Activated gamma-delta T cell (primary cell): Measurements from ENCODE around the gene WDR62.
"Not testable (repeated sequence)": the region's sequence is repeated elsewhere in the genome, so short reads cannot be mapped to it uniquely, and the experiment has no call there.

ENCODE experiments used
- DNase-seq: peaks from one replicate; lab custom pipeline; 2025; lab: John Stamatoyannopoulos, UW

WDR62 gene

GRCh38 chr19:36110487-36111199, 55.9 kb downstream of the WDR62 start, which contains the start of gene OVOL3:
Gene OVOL3, plus strand, starts transcription at chr19:36111143. Its CDS starts 60 bp downstream, at chr19:36111203.
- no peak for DNase-seq

DNA sequence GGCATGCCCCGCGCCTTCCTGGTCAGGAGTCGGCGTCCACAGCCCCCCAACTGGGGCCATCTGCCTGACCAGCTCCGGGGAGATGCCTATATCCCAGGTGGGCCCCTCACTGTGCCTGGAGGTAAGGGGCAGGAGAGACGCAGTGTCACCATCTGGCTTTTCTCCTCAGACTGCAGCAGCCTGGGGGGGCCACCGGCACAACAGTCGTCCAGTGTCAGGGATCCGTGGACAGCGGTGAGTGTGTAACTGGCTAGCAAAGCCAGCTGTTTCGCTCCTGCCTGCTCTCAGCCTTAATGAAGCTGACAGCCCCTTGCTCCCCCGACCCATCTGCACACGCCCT, 56.5 kb downstream of the WDR62 start:
- DNase-seq, result no peak

DNA sequence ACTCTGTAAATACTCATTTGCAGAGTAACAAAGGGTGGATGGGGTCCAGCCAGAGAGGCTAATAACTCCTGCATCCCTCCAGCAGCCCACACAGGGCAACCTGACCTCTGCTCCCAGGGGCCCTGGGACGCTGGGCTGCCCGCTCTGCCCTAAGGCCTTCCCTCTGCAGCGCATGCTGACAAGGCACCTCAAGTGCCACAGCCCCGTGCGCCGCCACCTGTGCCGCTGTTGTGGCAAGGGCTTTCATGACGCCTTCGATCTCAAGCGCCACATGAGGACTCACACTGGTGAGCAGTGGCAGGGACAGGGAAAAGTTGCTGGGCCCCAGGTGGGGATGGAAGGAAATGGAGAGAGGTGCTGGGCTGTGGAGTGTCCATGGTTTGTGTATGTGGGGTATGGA, 58.0 kb downstream of the WDR62 start:
- DNase-seq, result no peak

- no peak for DNase-seq
Observed at GRCh38 chr19:36113425-36113824, 58.7 kb downstream of the WDR62 start.

DNA sequence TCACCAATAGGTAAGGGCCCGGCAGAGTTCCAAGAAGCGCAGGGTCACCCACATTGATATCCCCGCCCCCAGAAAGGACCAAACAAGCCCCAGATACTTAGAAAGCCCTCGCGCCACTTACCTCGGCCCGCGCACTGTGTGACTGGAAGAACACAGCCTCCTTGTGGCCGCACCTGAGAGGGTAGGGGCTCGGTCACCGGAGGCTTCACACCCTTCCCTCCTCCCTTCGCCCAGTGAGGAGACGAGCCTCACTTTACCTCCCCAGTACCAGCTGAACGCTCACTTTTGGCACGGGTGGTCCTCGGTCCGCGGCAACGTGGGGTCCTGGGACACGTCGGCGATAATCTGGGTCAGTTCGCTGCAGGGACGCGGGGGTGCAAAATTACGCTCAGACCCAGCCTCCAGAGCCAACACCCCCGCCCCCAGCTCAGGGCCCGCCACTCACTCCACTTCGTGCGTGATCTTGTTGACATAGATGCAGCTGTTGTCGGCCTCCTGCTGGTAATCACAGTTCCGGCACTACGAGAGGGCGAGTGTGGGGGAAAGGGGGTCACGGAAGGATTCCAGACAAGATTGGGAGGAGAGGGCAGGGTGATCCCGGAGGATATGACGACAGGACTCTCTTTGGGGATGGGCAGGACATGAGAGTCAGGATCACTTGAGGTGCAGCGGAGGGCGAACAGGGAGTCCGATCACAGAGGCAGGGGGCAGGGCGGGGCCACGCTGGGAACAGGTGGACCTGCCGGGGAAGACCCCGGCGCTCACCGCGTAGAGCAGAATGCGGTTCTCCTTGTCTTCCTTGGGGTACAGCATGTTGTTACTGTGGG, 59.4 kb downstream of the WDR62 start:
- no peak for DNase-seq

- DNase-seq, result peak; percentile 96
Observed at GRCh38 chr19:36114721-36115452, 60.2 kb downstream of the WDR62 start, which contains the start of gene POLR2I. Gene POLR2I, minus strand, starts transcription at chr19:36114875. Its CDS starts 19 bp downstream, at chr19:36114856.

- DNase-seq, result peak; percentile 93
Observed at GRCh38 chr19:36115453-36116343, 61.0 kb downstream of the WDR62 start, which contains the start of gene TBCB. Gene TBCB, plus strand, starts transcription at chr19:36115468. Its CDS starts 93 bp downstream, at chr19:36115561.

DNA sequence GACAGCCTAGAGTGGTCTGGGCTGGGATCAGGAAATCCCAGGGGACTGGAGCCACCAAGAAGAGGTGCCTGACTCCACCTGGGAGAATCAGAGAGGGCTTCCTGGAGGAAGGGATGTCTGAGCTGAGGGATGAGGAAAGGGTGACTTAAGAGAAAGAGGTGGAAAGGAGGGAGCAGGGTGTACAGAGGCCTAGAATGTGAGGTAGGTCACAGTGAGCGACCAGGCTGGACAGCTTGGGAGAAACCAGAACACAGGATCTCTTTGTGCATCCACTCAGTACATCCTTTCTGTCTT, 61.6 kb downstream of the WDR62 start:
- DNase-seq, result no peak

GRCh38 chr19:36120092-36120983, 65.6 kb downstream of the WDR62 start:
- no peak for DNase-seq

DNA sequence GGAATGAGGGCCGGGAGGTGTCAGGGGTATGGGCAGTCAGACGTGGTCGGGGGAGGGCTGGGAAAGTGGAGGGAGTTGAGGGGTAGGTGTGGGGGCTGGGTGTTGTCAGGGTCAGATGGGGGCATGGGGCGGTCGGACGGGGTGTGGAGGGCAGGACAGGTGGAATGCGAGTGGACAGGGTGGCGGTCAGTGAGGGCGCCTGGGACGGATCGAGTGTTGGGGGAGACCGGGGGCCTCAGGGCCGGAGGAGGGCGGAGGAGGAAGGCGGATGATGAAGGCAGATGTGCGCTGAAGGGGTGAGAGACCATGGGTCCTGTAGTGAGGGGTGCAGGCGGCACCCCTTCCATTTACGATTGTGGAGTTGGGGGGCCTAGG, 66.3 kb downstream of the WDR62 start:
- no peak for DNase-seq

DNA sequence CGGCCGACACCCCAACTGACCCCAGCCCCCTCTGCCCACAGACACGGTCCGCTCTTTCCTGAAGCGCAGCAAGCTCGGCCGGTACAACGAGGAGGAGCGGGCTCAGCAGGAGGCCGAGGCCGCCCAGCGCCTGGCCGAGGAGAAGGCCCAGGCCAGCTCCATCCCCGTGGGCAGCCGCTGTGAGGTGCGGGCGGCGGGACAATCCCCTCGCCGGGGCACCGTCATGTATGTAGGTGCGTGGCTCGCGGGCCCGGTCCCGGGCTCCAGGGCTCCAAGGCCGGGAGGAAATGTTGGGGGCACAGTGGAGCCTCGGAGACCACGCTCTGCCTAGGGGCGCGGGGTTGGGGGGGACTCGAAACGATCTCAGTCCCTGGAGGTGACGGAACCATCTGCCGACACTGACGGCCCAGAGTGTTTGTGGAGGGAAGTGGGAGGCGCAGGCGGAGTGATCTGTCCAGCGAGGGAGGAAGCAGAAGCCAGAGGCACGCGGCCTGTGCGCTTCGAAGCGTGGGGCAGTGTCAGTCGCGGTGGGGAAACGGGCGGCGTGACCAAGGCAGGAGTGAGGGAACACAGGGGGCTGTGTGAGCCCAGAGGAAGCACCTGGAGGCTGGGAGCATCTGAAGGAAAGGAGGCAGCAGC, 66.9 kb downstream of the WDR62 start:
- DNase-seq, result no peak

DNA sequence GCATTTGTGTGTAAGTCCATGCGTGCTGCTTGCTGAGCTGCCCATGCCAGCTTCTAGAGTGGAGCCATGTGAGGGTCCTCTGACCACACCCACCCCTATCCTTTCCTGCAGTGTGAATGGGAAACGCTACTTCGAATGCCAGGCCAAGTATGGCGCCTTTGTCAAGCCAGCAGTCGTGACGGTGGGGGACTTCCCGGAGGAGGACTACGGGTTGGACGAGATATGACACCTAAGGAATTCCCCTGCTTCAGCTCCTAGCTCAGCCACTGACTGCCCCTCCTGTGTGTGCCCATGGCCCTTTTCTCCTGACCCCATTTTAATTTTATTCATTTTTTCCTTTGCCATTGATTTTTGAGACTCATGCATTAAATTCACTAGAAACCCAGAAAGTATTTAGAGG, 70.9 kb downstream of the WDR62 start:
- DNase-seq, result no peak

DNA sequence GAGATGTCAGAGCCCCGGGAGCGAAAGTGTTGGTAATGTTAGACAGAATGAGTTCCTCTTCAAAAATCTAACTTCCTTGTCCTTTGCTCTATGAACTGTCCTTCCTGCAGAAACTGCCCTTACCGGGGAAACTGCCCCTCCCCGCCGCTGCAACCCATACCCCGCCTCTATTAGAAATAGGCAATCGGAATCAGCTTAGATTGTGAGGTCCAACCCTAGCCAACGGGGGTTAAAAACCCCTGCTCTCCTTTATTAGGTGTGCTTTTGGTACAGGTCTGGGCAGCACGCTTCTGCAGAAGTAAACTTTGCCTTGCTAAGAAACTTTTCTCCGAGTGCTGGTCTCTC, 73.7 kb downstream of the WDR62 start:
- no peak for DNase-seq

GRCh38 chr19:36131221-36131620, 76.5 kb downstream of the WDR62 start:
- DNase-seq, result not testable (repeated sequence)

DNA sequence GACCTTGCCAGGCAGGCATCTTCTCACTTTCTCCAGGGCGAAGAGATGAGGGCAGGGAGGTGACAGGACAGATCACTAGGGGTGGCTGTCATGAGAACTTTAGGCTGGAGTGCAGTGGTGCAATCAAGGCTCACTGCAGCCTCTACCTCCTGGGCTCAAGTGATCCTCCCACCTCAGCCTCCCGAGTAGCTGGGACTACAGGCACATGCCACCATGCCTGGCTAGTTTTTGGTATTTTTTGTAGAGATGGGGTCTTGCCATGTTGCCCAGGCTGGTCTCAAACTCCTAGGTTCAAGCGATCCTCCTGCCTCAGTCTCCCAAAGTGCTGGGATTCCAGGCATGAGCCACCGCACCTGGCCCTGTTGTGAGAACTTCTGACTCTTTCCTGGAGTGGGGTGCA, 80.2 kb downstream of the WDR62 start:
- not testable (repeated sequence) for DNase-seq

GRCh38 chr19:36136964-36137686, 82.4 kb downstream of the WDR62 start:
- DNase-seq, result no peak

DNA sequence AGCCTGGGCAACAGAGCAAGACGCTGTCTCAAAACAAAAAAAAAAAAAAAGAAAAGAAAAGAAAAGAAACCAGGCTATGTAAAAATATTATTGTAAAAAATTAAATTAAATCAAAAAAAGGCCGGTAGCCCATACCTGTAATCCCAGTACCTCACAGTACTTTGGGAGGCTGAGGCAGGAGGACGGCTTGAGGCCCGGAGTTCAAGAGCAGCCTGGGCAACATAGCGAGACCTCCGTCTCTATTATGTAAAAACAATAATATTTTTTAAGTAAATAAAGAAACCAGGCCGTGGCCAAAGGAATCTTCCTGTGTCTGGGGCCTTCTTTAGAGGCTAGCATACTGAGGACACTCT, 84.4 kb downstream of the WDR62 start:
- DNase-seq, result no peak

- peak; percentile 83 for DNase-seq
Observed at GRCh38 chr19:36139473-36140303, 85.0 kb downstream of the WDR62 start, which contains the start of gene CAPNS1. Gene CAPNS1, plus strand, starts transcription at chr19:36140066. Its CDS starts 946 bp downstream, at chr19:36141012.
